ENCODE data around the gene RUSF1.

Gene RUSF1

GRCh38 chr16:31471241-31471874 is 36.8 kb downstream of the RUSF1 start:
- no peak for DNase-seq (ENCODE audit: low read depth)

- no peak for DNase-seq (ENCODE audit: low read depth)
Measured at GRCh38 chr16:31470615-31471014, 37.6 kb downstream of the RUSF1 start.

GRCh38 chr16:31467858-31468257 is 40.3 kb downstream of the RUSF1 start:
- no peak for DNase-seq (ENCODE audit: low read depth)

GRCh38 chr16:31467151-31467773 is 40.9 kb downstream of the RUSF1 start:
- no peak for DNase-seq (ENCODE audit: low read depth)

GRCh38 chr16:31466381-31466841 is 41.8 kb downstream of the RUSF1 start:
- DNase-seq (ENCODE audit: low read depth) = no peak

- DNase-seq (ENCODE audit: low read depth) = no peak
Measured at GRCh38 chr16:31465788-31466370, 42.3 kb downstream of the RUSF1 start.

- no peak for DNase-seq (ENCODE audit: low read depth)
Measured at GRCh38 chr16:31464781-31465260, 43.4 kb downstream of the RUSF1 start.

- no peak for DNase-seq (ENCODE audit: low read depth)
Measured at GRCh38 chr16:31464348-31464769, 43.8 kb downstream of the RUSF1 start.

- DNase-seq (ENCODE audit: low read depth) = no peak
Measured at GRCh38 chr16:31461921-31462804, 46.0 kb downstream of the RUSF1 start.

GRCh38 chr16:31461201-31461920 is 46.8 kb downstream of the RUSF1 start:
- no peak for DNase-seq (ENCODE audit: low read depth)

- no peak for DNase-seq (ENCODE audit: low read depth)
Measured at GRCh38 chr16:31460582-31461002, 47.6 kb downstream of the RUSF1 start.

GRCh38 chr16:31459687-31460581 is 48.3 kb downstream of the RUSF1 start:
- DNase-seq (ENCODE audit: low read depth) = peak; percentile 96

- DNase-seq (ENCODE audit: low read depth) = peak; percentile 95
Measured at GRCh38 chr16:31458844-31459686, 49.1 kb downstream of the RUSF1 start, which contains the start of gene ARMC5. Gene ARMC5 (plus strand): TSS chr16:31459501. CDS start chr16:31459525, 24 bp downstream.

- no peak for DNase-seq (ENCODE audit: low read depth)
Measured at GRCh38 chr16:31458073-31458843, 49.9 kb downstream of the RUSF1 start.

GRCh38 chr16:31456988-31457360 is 51.2 kb downstream of the RUSF1 start:
- DNase-seq (ENCODE audit: low read depth) = no peak

GRCh38 chr16:31455601-31456314 is 52.4 kb downstream of the RUSF1 start:
- DNase-seq (ENCODE audit: low read depth) = no peak

- peak; percentile 20 for DNase-seq (ENCODE audit: low read depth)
Measured at GRCh38 chr16:31453255-31454204, 54.7 kb downstream of the RUSF1 start.

Measured in HS-5 (cell line).